Measurements from ENCODE around the gene KEL. TPM values are rescaled to one million over a fixed set of nuclear protein-coding genes. Genes with fewer than 3 reads are reported as not detected.

Gene KEL
- total RNA-seq, 1 donor from 2014 or later = 0.37 TPM

DNA sequence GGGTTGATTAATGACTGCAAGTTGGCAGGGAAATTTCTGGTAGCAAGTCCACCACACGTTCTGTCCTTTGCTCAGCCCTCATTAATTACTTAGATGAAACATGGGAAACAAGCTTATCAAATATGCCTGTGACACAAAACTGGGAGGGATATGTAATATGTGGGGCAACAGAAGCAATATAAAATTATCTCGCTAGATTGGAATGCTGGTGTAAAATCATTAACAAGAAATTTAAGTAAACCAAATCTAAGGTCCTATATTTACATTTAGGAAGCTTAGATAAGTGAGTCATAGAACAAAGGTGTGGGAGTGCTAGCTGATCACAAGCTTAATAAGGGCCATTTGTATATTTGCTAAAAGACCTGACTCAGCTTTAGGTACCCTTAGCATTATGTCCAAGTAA is 52.1 kb downstream of the KEL start:
- H3K4me3 Mint-ChIP-seq = no peak overlapping the region
- no peaks in the 10 kb centered on the region for H3K9me3 Mint-ChIP-seq
- peaks cover 16% of the 10 kb centered on the region for H3K27me3 Mint-ChIP-seq
- H3K36me3 Mint-ChIP-seq (ENCODE audit: low read depth) = no peaks in the 10 kb centered on the region
- no peak for DNase-seq
- H3K4me1 Mint-ChIP-seq = no peaks in the 10 kb centered on the region
- no peak overlapping the region for H3K27ac Mint-ChIP-seq
- intact Hi-C loops (cut with micrococcal nuclease) = no loop called here

DNA sequence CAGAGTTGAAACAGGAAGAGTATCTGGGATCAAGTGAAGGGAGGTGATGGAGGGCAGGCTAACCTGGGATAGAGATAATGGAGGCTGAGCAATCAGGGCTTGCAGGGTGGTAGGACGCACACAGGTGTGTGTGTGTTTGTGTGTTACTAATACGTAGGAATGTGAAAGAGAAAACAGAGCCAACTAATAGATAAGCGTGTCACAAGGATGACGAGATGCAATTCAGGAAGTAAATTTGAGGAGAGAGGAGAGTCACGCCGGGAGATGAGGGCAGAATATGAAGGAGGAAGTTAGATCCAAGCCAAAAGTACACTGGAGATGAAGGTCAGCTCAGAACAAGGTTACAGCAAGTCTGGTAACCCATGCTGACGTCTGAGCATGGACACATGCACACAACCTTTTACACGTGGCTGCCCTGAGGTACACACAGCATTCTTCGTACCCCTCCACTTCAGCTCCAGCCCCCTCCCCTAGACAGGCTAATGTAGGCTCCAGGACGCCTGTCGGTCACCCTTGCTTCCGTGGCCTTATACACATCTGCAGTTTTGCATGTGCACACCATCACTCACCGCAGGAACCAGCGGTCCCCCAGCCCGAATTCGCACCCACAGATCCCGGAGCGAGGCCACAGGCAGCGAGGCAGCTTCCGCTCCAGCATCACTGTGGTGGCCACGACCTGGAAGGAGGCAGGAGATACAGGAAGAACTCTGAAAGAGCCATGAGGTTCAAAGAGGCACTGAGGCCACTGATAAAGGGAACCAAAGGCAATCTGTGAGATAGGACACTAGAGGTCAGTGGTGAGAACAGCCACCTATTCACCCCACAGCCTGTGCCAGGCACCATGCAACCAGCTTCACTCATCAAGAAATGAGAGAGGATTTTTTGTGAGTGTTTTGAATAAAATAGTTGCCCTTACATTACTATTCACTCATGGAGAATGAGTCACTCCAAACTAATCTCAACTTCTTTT is 53.0 kb downstream of the KEL start:
- H3K27me3 Mint-ChIP-seq = peaks cover 13% of the 10 kb centered on the region
- no peaks in the 10 kb centered on the region for H3K9me3 Mint-ChIP-seq
- H3K4me3 Mint-ChIP-seq = no peak overlapping the region
- H3K27ac Mint-ChIP-seq = no peak overlapping the region
- intact Hi-C loops (cut with micrococcal nuclease) = no loop called here
- no peak for DNase-seq
- no peaks in the 10 kb centered on the region for H3K36me3 Mint-ChIP-seq (ENCODE audit: low read depth)
- H3K4me1 Mint-ChIP-seq = no peaks in the 10 kb centered on the region

DNA sequence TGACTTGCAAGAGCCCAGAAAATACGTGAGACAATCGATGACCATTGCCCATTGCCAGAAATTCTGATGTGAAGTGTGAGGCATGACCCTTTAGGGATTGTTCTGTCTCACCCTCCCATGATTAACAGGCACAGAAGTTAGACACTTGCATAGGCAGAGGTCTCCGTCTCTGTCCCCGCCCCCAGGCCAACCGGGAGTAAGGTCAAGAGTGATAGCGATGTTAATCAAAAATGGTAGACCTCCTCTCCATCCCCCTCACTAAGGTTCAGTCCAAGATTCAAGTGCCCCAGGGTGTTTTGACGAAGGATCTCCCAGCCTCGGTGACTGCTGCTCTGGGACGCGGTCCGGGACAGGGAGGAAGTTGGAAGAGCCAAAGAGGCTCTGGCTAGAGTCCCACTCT is 53.9 kb downstream of the KEL start:
- no peaks in the 10 kb centered on the region for H3K36me3 Mint-ChIP-seq (ENCODE audit: low read depth)
- intact Hi-C loops (cut with micrococcal nuclease) = no loop called here
- H3K4me1 Mint-ChIP-seq = no peaks in the 10 kb centered on the region
- no peaks in the 10 kb centered on the region for H3K9me3 Mint-ChIP-seq
- peaks cover 9% of the 10 kb centered on the region for H3K27me3 Mint-ChIP-seq
- no peak for DNase-seq
- H3K27ac Mint-ChIP-seq = no peak overlapping the region
- H3K4me3 Mint-ChIP-seq = no peak overlapping the region

DNA sequence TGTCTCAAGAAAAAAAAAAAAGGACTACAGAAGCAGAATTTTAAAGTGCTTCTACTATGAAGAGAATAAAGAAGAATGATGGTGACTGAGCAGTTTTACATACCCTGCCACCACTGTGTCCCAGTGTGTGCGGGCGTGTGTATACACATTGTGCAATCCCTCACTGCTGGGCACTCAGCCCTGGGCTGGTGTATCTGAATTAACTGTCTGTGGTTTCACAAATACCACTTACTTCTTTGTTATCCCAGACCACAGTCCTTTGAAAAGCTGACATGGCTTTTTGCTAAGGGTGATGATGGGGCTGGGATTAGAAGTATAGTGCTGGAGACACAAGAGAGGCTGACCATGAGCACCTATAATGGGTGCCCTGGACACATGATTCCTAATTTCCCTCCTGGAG is 55.5 kb downstream of the KEL start:
- H3K9me3 Mint-ChIP-seq = no peaks in the 10 kb centered on the region
- H3K36me3 Mint-ChIP-seq (ENCODE audit: low read depth) = no peaks in the 10 kb centered on the region
- no peak for DNase-seq
- H3K4me1 Mint-ChIP-seq = no peaks in the 10 kb centered on the region
- intact Hi-C loops (cut with micrococcal nuclease) = no loop called here
- H3K27ac Mint-ChIP-seq = no peak overlapping the region
- H3K4me3 Mint-ChIP-seq = no peak overlapping the region
- peaks cover 12% of the 10 kb centered on the region for H3K27me3 Mint-ChIP-seq

DNA sequence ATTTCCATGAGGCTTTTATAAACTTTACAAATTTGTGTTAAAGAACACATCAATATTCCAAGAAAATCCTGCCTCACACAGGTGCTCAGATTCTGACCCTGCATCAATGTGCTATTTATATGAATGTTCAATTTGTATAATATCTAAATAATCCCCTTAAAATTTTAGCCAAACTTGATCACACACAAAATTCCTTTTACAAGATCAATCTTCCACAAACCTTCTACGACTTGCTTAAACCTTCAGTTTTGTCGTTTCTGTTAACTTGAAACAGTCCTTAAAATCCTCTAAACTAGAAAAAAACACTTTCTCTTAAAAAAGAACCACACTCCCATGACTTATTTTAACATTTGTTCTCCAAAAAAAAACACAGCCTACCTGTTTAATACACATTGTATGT is 56.4 kb downstream of the KEL start:
- no peaks in the 10 kb centered on the region for H3K36me3 Mint-ChIP-seq (ENCODE audit: low read depth)
- H3K27ac Mint-ChIP-seq = no peak overlapping the region
- H3K4me1 Mint-ChIP-seq = no peaks in the 10 kb centered on the region
- H3K27me3 Mint-ChIP-seq = peaks cover 12% of the 10 kb centered on the region
- intact Hi-C loops (cut with micrococcal nuclease) = no loop called here
- no peak for DNase-seq
- H3K4me3 Mint-ChIP-seq = no peak overlapping the region
- H3K9me3 Mint-ChIP-seq = no peaks in the 10 kb centered on the region

DNA sequence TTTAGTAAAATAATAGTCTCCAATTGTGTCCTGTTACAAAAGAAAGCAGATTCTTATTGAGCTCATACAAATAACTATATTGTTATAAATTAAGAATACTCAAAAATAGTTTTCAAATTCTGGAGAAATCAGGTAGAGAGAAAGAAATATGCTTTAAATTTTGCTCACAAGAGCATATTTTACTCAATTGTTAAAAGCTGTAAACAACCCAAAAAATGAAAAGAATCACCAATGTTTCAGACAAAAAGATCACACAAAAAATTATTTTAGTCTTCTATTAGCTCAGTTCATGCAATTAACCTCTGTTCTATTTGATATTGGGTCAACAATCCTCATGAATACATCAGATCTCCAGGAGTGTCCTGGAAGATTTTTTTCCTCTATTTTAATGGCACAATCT is 58.0 kb downstream of the KEL start:
- Mint-ChIP-seq H3K36me3 (ENCODE audit: low read depth) (no peaks in the 10 kb centered on the region), H3K9me3 (no peaks in the 10 kb centered on the region), H3K27me3 (peaks cover 14% of the 10 kb centered on the region), H3K4me1 (no peaks in the 10 kb centered on the region), H3K27ac (no peak overlapping the region), H3K4me3 (no peak overlapping the region)
- DNase-seq = no peak
- intact Hi-C loops (cut with micrococcal nuclease) = no loop called here

DNA sequence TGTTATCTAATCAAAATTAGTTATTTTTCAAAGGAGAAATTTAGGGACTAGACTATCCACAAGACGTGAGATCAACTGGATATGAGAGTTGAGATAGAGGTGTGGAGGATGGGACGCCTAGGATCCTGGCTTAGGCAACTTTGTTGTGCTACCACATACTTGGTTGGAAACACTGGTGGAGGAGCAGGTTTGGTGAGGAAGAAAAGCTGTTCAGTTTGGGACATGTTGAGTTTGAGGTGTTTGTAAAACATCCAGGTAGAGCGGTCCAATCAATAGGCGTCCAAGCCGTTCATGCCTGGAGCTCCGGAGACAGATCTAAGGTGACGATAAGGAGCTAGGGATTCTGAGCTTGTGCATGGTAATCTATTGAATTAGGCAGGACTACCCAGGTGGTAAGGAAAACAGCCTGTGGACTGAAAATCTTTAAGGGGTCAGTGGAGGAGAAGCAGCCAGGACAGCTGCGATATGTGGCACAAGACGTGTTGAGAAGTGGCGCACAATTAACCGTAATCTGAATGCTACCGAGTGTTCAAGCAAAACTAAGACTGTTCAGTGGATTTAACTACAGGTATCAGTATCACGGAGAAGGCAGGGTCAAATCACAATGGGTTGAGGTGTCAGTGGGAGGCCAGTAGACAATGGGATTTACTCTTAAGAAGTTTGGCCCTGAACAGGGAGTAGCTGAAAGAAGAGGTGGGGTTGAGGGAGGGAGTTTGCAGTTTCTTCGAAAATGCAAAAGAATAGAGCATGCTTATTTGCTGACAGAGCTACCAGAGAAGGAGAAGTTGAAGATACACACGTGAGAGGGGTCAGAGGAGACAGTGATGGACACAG is 60.5 kb downstream of the KEL start:
- peaks cover 18% of the 10 kb centered on the region for H3K27me3 Mint-ChIP-seq
- no peak overlapping the region for H3K4me3 Mint-ChIP-seq
- no peaks in the 10 kb centered on the region for H3K9me3 Mint-ChIP-seq
- DNase-seq = no peak
- intact Hi-C loops (cut with micrococcal nuclease) = no loop called here
- H3K36me3 Mint-ChIP-seq (ENCODE audit: low read depth) = no peaks in the 10 kb centered on the region
- H3K4me1 Mint-ChIP-seq = no peaks in the 10 kb centered on the region
- H3K27ac Mint-ChIP-seq = no peak overlapping the region

DNA sequence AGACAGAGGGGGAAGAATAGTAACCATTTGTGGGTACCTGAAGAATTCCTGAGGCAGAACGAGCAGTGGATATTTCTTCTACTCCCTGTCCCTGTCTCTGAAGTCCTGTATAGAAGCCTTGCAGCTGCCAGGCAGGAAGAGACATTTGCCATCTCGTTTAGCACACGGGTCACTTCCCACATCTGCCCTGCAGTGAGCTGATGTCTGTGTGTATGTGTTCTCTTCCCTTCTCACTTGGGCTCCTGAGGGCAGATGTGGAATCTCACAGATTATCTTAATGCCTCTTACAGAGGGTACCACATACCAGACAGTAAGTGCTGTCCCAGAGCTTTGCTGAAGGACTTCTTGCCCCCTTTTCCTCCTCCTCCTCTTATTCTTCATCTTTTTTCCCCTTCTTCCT is 62.5 kb downstream of the KEL start:
- H3K36me3 Mint-ChIP-seq (ENCODE audit: low read depth) = no peaks in the 10 kb centered on the region
- no peak for DNase-seq
- no peaks in the 10 kb centered on the region for H3K4me1 Mint-ChIP-seq
- no peak overlapping the region for H3K4me3 Mint-ChIP-seq
- H3K9me3 Mint-ChIP-seq = no peaks in the 10 kb centered on the region
- peaks cover 16% of the 10 kb centered on the region for H3K27me3 Mint-ChIP-seq
- H3K27ac Mint-ChIP-seq = no peak overlapping the region
- intact Hi-C loops (cut with micrococcal nuclease) = no loop called here

DNA sequence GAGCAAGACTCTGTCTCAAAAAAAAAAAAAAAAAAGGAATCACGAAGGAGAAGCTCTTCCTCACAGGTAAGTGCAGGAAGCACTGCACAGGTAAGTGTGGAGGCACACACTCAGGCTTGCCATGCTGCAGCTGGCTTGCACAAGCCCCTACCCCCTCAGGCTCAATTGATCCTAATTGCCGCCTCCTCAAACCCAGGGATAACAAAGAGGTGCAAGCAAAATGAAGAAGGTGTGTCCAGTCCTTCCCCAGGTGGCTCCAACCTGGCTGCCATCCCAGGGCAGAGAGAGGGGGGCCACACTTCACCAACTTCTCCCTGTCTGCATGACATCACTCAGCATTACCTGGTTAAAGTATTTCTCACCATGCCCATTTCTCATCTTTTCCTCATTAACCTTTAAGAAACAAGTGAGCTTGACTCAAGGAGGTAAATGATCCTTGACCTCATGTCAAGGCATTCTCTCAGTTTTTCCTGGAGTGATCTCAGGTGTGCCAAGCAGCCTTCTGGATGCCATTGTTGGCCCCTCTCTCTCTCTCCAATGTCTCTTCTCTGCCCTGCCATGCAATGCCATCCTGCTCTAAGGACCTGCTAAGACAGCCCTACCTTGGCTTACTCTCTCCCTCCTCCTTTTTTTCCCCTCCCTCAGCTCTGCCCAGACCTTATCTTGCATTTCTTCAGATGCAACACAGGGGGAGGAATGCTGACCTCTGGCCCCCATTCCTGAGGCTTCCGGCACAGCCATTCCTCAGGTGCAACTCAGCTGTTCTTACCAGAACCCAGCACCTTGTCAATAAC is 63.6 kb downstream of the KEL start:
- intact Hi-C loops (cut with micrococcal nuclease) = no loop called here
- Mint-ChIP-seq H3K36me3 (ENCODE audit: low read depth) (no peaks in the 10 kb centered on the region), H3K4me3 (no peak overlapping the region), H3K27me3 (peaks cover 16% of the 10 kb centered on the region), H3K4me1 (no peaks in the 10 kb centered on the region), H3K27ac (no peak overlapping the region), H3K9me3 (no peaks in the 10 kb centered on the region)
- no peak for DNase-seq

DNA sequence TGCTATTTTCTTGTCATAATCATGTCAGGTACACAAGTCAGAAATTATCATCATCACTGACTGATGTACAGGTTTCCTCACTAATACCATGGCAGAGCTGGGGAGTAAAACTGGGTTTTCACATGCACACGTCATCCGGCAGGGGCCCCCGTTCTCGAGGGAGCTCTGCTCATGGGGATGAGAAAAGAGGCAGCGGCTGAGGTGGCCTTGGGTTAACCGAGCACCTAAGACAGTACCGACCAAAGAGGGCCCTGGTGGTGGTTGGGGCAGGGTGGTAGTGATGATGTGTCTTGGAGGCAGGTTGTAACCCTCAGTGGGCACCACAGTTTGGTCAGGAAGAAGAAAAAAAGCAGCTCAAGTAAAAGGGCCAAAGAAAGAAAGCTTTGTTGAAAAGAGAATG is 64.5 kb downstream of the KEL start:
- no peak overlapping the region for H3K4me3 Mint-ChIP-seq
- no peaks in the 10 kb centered on the region for H3K36me3 Mint-ChIP-seq (ENCODE audit: low read depth)
- H3K4me1 Mint-ChIP-seq = no peaks in the 10 kb centered on the region
- intact Hi-C loops (cut with micrococcal nuclease) = no loop called here
- no peak overlapping the region for H3K27ac Mint-ChIP-seq
- no peaks in the 10 kb centered on the region for H3K9me3 Mint-ChIP-seq
- H3K27me3 Mint-ChIP-seq = peaks cover 13% of the 10 kb centered on the region
- no peak for DNase-seq

DNA sequence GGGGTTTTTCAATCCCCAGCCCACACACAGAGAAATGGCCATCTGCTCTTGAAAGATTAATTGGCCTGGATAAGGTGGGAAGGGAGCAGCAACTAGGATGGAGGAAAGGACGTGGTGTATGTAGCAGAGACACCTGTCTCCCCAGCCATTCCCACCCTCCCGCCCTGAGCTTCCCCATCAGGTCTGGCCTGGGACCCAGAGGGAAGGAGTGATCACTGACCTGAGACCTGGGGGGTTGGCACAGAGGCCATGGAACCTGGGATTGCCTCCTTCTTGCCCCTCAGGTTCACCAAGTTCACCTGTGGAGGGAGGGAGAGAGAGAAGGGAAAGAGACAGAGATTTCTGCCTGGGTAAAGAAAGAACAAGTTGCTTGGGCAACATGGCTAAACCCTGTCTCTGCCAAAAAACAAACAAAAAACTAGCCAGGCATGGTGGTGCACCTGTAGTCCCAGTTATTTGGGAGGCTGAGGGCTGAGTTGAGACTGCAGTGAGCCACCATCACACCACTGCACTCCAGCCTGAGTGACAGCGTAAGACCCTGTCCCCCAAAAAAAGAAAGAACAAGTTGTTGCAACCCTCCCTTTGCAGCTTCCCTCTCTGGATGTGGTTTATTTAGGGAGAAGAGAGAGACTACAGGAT is 65.3 kb downstream of the KEL start:
- DNase-seq = no peak
- no peak overlapping the region for H3K4me3 Mint-ChIP-seq
- H3K27me3 Mint-ChIP-seq = peaks cover 13% of the 10 kb centered on the region
- H3K36me3 Mint-ChIP-seq (ENCODE audit: low read depth) = no peaks in the 10 kb centered on the region
- intact Hi-C loops (cut with micrococcal nuclease) = no loop called here
- no peaks in the 10 kb centered on the region for H3K9me3 Mint-ChIP-seq
- no peak overlapping the region for H3K27ac Mint-ChIP-seq
- no peaks in the 10 kb centered on the region for H3K4me1 Mint-ChIP-seq

DNA sequence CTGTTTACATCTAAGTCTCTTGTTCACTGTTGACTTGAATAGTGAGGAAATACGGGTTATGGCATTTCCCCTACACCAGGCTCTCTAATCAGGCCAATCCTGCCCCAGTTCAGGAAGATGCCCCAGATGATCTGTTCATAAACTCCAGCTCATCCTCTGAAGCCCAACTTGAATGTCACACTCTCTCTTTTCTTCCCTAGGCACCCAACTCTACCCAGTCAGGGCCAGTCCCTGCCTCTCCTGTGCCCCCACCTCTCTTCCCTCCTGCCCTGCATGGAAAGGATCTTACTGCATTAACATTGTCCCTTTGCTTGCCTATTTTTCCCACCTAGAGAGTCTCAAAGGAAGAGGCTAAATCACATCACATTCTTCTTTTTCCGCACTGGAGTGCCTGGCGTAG is 66.0 kb downstream of the KEL start:
- intact Hi-C loops (cut with micrococcal nuclease) = no loop called here
- peaks cover 8% of the 10 kb centered on the region for H3K27me3 Mint-ChIP-seq
- no peak for DNase-seq
- H3K9me3 Mint-ChIP-seq = no peaks in the 10 kb centered on the region
- no peaks in the 10 kb centered on the region for H3K36me3 Mint-ChIP-seq (ENCODE audit: low read depth)
- H3K4me3 Mint-ChIP-seq = no peak overlapping the region
- no peak overlapping the region for H3K27ac Mint-ChIP-seq
- no peaks in the 10 kb centered on the region for H3K4me1 Mint-ChIP-seq

DNA sequence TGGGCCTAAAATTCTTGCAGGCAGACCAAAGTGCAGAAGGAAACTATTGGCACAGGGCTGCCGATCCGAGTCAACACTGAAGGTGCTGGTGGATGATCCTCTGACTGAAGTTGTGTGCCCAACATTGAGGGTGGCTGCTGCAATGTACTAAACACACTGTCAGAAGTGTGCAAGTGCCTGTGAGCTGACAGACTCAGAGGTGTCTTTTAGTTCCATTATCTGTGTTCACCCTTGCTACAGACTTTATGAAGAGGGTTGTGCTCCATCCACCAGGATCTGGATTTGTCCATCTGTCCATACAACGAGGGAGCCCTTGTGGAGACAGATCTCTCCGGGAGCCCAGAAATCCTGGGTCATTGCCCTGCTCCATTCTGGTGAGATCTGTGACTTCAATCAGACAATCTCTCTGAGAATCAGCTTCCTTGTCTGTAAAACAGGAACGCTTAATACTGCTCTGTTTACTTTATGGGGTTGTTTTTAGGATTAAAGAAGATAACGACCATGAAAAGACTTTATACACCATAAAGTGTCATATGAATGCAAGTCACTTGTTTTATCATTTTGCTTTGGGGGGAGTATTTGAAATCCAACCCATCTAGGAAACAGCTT is 67.1 kb downstream of the KEL start:
- Mint-ChIP-seq H3K4me1 (no peaks in the 10 kb centered on the region), H3K27ac (no peak overlapping the region), H3K4me3 (no peak overlapping the region), H3K36me3 (ENCODE audit: low read depth) (no peaks in the 10 kb centered on the region), H3K9me3 (no peaks in the 10 kb centered on the region), H3K27me3 (peaks cover 8% of the 10 kb centered on the region)
- no peak for DNase-seq
- intact Hi-C loops (cut with micrococcal nuclease) = no loop called here
